K562 (cell line): ENCODE data around the gene GSTA4. TPM values are rescaled to one million over a fixed set of nuclear protein-coding genes. Genes with fewer than 3 reads are reported as not detected.

Source experiments
- BCL6 ChIP-seq: fragments of 250-450 bp; sonication (Bioruptor Pico); IDR thresholded peaks from 2 replicates; pipeline ENCODE4 v1.4.0; 2020
- CBFA2T3 ChIP-seq: fragments of 450-650 bp; IDR thresholded peaks from 2 replicates; pipeline ENCODE4 v1.6.1; 2017
- EP300 ChIP-seq: IDR thresholded peaks from 2 replicates; pipeline ENCODE4 v1.6.1; 2012; ENCODE audit warnings: low read length, improper control_type of control experiment
- ESRRB ChIP-seq: fragments of 250-450 bp; sonication (Bioruptor Pico); IDR thresholded peaks from 2 replicates; pipeline ENCODE4 v1.5.0; 2020; ENCODE audit warnings: mild to moderate bottlenecking, moderate library complexity, borderline replicate concordance
- KAT7 ChIP-seq: sonication (generic); formaldehyde crosslinking; IDR thresholded peaks from 2 replicates; pipeline ENCODE4 v1.8.0; 2022; ENCODE audit warnings: missing genetic modification reagents, mild to moderate bottlenecking, borderline replicate concordance
- KDM5B ChIP-seq: fragments of 200-600 bp; sonication (generic); IDR thresholded peaks from 2 replicates; pipeline ENCODE4 v1.6.1; 2012; ENCODE audit warnings: low read depth, mild to moderate bottlenecking, moderate library complexity, low read length, control low read depth, inconsistent platforms; ENCODE audit not compliant: insufficient replicate concordance
- NR4A1 ChIP-seq, 2 experiments: fragments of 250-450 bp in 1 of 2; fragments of 450-650 bp in 1 of 2; sonication (Bioruptor Pico) in 1 of 2; IDR thresholded peaks; 2 replicates each; pipeline versions ENCODE4 v1.4.0 to v1.6.1; 2016 to 2020; ENCODE audit warnings: mild to moderate bottlenecking in 2 of 2, missing compliant biosample characterization in 1 of 2, missing genetic modification characterization in 1 of 2, moderate library complexity in 1 of 2
- PML ChIP-seq: IDR thresholded peaks from 2 replicates; pipeline ENCODE4 v1.6.1; 2012; ENCODE audit warnings: low read length, inconsistent platforms
- SAP30 ChIP-seq: fragments of 200-600 bp; sonication (generic); IDR thresholded peaks from 2 replicates; pipeline ENCODE4 v1.6.1; 2012; ENCODE audit warnings: borderline replicate concordance, low read depth, mild to moderate bottlenecking, moderate library complexity, low read length, control low read depth, inconsistent platforms; ENCODE audit not compliant: insufficient read depth, poor library complexity, severe bottlenecking
- SPI1 ChIP-seq: IDR thresholded peaks from 2 replicates; pipeline ENCODE4 v1.6.1; 2011; ENCODE audit warnings: low read depth, low read length, control low read depth, borderline replicate concordance
- ZFX ChIP-seq: sonication (generic); formaldehyde crosslinking; IDR thresholded peaks from 2 replicates; pipeline ENCODE4 v1.8.0; 2022; ENCODE audit warnings: mild to moderate bottlenecking, missing genetic modification reagents, moderate library complexity
- ZNF232 ChIP-seq: sonication (generic); formaldehyde crosslinking; IDR thresholded peaks from 2 replicates; pipeline ENCODE4 v1.8.0; 2022; ENCODE audit warnings: mild to moderate bottlenecking, missing genetic modification reagents
- ZNF699 ChIP-seq: fragments of 250-450 bp; sonication (Bioruptor Pico); IDR thresholded peaks from 2 replicates; pipeline ENCODE4 v1.8.0; 2021; ENCODE audit warnings: mild to moderate bottlenecking, moderate library complexity; ENCODE audit not compliant: insufficient replicate concordance
- polyA plus RNA-seq, 8 experiments: library from polyadenylated mRNA; depleted of rRNA in 4 of 8; stranded (reverse) in 5 of 8; unstranded in 3 of 8; fragments of >200 nt; fragmentation: Nextera tagmentation in 2 of 8; fragmentation: Illumina TruSeq in 1 of 8; extraction: Ambion mirVana in 2 of 8; extraction: Trizol in 1 of 8; gene quantifications; 2 replicates each; pipeline versions ENCODE4 v1.2.1 to v1.2.3, GENCODE V29; 2011 to 2014; ENCODE audit warnings: inconsistent platforms in 1 of 8, missing spikeins in 1 of 8
- total RNA-seq, 7 experiments: library from RNA; depleted of rRNA in 6 of 7; stranded (reverse); fragments of >200 nt in 6 of 7; fragmentation: Illumina TruSeq in 2 of 7; extraction: Trizol in 2 of 7; gene quantifications; 2 replicates each; pipeline versions ENCODE4 v1.2.1 to v1.2.3, GENCODE V29; 2011 to 2021; ENCODE audit warnings: low replicate concordance in 1 of 7
- TF ChIP-seq, protein P1 (sequence below): sonication (generic); formaldehyde crosslinking; IDR thresholded peaks from 2 replicates; pipeline ENCODE4 v1.8.0; 2022; ENCODE audit warnings: mild to moderate bottlenecking, low read depth, missing genetic modification reagents
- TF ChIP-seq, protein P2 (sequence below): fragments of 200-800 bp; sonication (Bioruptor generic); IDR thresholded peaks from 2 replicates; pipeline ENCODE4 v1.6.1; 2017; ENCODE audit warnings: missing genetic modification characterization, missing compliant biosample characterization
- TF ChIP-seq, protein P3 (sequence below): sonication (generic); formaldehyde crosslinking; IDR thresholded peaks from 2 replicates; pipeline ENCODE4 v1.8.0; 2022; ENCODE audit warnings: missing genetic modification reagents, mild to moderate bottlenecking, moderate library complexity, borderline replicate concordance
- TF ChIP-seq, protein P4 (sequence below): fragments of 450-650 bp; IDR thresholded peaks from one replicate; pipeline ENCODE4 v1.6.1; 2018; ENCODE audit warnings: mild to moderate bottlenecking, moderate library complexity; ENCODE audit not compliant: partially characterized antibody
- TF ChIP-seq, protein P5 (sequence below): IDR thresholded peaks from 2 replicates; pipeline ENCODE4 v1.6.1; 2012; ENCODE audit warnings: low read depth, low read length, improper control_type of control experiment, borderline replicate concordance

GSTA4 gene
- total and polyA plus RNA-seq, 9 of the 15 experiments (the other 6 are each of a cell fraction or from before 2014, with no cell fraction given): 0.89 to 4.0 (median 2.0) TPM

DNA sequence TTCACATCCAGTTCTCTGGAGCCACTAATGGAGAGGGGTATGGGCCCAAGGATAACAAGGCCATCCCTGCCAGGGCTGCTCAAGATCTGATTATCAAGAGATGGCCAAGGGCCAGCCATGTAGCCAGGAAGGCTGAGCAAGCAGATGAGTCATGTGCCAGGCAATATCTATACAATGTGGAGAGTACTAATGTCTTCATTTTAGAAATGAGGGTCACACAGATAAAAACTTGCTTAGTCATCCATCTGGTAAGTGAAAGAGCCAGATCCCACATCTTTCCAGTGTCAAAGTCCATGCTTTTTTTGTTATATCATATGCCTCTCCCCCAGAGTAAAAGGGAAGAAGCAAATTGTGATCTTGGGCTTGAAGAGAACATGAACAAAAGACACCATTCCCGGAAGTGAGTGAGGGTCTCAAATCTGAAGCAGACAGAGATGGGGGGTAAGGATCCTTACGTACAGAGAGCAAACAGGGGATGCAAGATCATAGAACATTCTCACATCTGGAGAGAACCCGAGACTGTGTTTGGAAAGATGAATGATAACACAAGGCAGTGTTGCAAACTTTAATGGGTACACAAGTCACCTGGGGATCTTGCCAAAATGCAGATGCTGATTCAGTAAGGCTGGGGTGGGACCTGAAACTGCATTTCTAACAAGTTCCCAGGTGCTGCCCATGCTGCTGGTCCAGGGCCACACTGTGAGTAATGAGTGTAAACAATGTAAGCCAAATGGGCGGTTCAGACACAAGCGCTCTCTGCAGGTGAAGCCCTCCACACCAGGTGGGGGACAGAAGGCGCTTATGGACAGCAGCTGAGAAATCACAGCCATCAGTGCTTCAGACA lies 65.5 kb downstream of the GSTA4 start (continued):
- TF ChIP-seq ZFX (CRISPR knock-in tag): no peak
- TF ChIP-seq, protein P1, sequence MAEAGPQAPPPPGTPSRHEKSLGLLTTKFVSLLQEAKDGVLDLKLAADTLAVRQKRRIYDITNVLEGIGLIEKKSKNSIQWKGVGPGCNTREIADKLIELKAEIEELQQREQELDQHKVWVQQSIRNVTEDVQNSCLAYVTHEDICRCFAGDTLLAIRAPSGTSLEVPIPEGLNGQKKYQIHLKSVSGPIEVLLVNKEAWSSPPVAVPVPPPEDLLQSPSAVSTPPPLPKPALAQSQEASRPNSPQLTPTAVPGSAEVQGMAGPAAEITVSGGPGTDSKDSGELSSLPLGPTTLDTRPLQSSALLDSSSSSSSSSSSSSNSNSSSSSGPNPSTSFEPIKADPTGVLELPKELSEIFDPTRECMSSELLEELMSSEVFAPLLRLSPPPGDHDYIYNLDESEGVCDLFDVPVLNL: no peak
- no peak for TF ChIP-seq SPI1
- peak; percentile 73 for TF ChIP-seq PML
- peak; percentile 79; the same call in 1 of the 2 replicates for TF ChIP-seq EP300
- no peak for TF ChIP-seq ZNF232 (CRISPR knock-in tag)
- no peak for TF ChIP-seq ZNF699
- TF ChIP-seq NR4A1 (CRISPR knock-in tag; IDR thresholded peaks at IDR 0.05): no peak
- peak; percentile 54; the same call in 1 of the 2 replicates for TF ChIP-seq NR4A1 (tag; IDR thresholded peaks at IDR 0.05)
- no peak for TF ChIP-seq ESRRB (CRISPR knock-in tag)
- TF ChIP-seq, protein P2, sequence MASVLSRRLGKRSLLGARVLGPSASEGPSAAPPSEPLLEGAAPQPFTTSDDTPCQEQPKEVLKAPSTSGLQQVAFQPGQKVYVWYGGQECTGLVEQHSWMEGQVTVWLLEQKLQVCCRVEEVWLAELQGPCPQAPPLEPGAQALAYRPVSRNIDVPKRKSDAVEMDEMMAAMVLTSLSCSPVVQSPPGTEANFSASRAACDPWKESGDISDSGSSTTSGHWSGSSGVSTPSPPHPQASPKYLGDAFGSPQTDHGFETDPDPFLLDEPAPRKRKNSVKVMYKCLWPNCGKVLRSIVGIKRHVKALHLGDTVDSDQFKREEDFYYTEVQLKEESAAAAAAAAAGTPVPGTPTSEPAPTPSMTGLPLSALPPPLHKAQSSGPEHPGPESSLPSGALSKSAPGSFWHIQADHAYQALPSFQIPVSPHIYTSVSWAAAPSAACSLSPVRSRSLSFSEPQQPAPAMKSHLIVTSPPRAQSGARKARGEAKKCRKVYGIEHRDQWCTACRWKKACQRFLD: peak; percentile 70
- TF ChIP-seq, protein P3, sequence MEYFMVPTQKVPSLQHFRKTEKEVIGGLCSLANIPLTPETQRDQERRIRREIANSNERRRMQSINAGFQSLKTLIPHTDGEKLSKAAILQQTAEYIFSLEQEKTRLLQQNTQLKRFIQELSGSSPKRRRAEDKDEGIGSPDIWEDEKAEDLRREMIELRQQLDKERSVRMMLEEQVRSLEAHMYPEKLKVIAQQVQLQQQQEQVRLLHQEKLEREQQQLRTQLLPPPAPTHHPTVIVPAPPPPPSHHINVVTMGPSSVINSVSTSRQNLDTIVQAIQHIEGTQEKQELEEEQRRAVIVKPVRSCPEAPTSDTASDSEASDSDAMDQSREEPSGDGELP (CRISPR knock-in tag): no peak
- no peak for TF ChIP-seq BCL6 (CRISPR knock-in tag)
- TF ChIP-seq CBFA2T3: peak; percentile 95
- TF ChIP-seq, protein P4, sequence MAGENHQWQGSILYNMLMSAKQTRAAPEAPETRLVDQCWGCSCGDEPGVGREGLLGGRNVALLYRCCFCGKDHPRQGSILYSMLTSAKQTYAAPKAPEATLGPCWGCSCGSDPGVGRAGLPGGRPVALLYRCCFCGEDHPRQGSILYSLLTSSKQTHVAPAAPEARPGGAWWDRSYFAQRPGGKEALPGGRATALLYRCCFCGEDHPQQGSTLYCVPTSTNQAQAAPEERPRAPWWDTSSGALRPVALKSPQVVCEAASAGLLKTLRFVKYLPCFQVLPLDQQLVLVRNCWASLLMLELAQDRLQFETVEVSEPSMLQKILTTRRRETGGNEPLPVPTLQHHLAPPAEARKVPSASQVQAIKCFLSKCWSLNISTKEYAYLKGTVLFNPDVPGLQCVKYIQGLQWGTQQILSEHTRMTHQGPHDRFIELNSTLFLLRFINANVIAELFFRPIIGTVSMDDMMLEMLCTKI: no peak
- TF ChIP-seq KAT7 (CRISPR knock-in tag): no peak
- TF ChIP-seq KDM5B: no peak
- TF ChIP-seq SAP30: no peak
- TF ChIP-seq, protein P5, sequence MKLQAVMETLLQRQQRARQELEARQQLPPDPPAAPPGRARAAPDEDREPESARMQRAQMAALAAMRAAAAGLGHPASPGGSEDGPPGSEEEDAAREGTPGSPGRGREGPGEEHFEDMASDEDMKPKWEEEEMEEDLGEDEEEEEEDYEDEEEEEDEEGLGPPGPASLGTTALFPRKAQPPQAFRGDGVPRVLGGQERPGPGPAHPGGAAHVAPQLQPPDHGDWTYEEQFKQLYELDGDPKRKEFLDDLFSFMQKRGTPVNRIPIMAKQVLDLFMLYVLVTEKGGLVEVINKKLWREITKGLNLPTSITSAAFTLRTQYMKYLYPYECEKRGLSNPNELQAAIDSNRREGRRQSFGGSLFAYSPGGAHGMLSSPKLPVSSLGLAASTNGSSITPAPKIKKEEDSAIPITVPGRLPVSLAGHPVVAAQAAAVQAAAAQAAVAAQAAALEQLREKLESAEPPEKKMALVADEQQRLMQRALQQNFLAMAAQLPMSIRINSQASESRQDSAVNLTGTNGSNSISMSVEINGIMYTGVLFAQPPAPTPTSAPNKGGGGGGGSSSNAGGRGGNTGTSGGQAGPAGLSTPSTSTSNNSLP: no peak
